Cortex of kidney (tissue), 1 donor: ENCODE measurements around the gene TMEM86B.
A peak's percentile ranks its signal among the peaks of the same experiment; 100 is the strongest.

Experiments
- DNase-seq: peaks from one replicate; lab custom pipeline; 2025; lab: John Stamatoyannopoulos, UW

TMEM86B gene

GRCh38 chr19:55228403-55229031 is at the start of gene TMEM86B:
Gene TMEM86B, minus strand, starts transcription at chr19:55228763. Its CDS starts 22 bp downstream, at chr19:55228741.
- no peak for DNase-seq

- DNase-seq, result no peak
Observed at GRCh38 chr19:55277494-55277893, 48.9 kb upstream of the TMEM86B start.

- no peak for DNase-seq
Observed at GRCh38 chr19:55276720-55277430, 48.3 kb upstream of the TMEM86B start.

- DNase-seq, result no peak
Observed at GRCh38 chr19:55275851-55276719, 47.5 kb upstream of the TMEM86B start.

- no peak for DNase-seq
Observed at GRCh38 chr19:55273978-55274707, 45.6 kb upstream of the TMEM86B start.

GRCh38 chr19:55272142-55272541 is 43.6 kb upstream of the TMEM86B start:
- DNase-seq, result no peak

GRCh38 chr19:55270172-55270942 is 41.8 kb upstream of the TMEM86B start:
- no peak for DNase-seq

GRCh38 chr19:55269299-55269698 is 40.7 kb upstream of the TMEM86B start:
- DNase-seq, result no peak

- no peak for DNase-seq
Observed at GRCh38 chr19:55266840-55267239, 38.3 kb upstream of the TMEM86B start.

- no peak for DNase-seq
Observed at GRCh38 chr19:55266404-55266803, 37.8 kb upstream of the TMEM86B start.

- DNase-seq, result no peak
Observed at GRCh38 chr19:55265723-55266386, 37.3 kb upstream of the TMEM86B start.

- no peak for DNase-seq
Observed at GRCh38 chr19:55265173-55265572, 36.6 kb upstream of the TMEM86B start.

- no peak for DNase-seq
Observed at GRCh38 chr19:55264531-55264930, 36.0 kb upstream of the TMEM86B start.

- DNase-seq, result no peak
Observed at GRCh38 chr19:55262359-55262758, 33.8 kb upstream of the TMEM86B start.

GRCh38 chr19:55261671-55262126 is 33.1 kb upstream of the TMEM86B start:
- DNase-seq, result no peak

- DNase-seq, result no peak
Observed at GRCh38 chr19:55259540-55260210, 31.1 kb upstream of the TMEM86B start.

- DNase-seq, result peak; percentile 91
Observed at GRCh38 chr19:55258828-55259539, 30.4 kb upstream of the TMEM86B start, which contains the start of gene PPP6R1. Gene PPP6R1, minus strand, starts transcription at chr19:55259017. Its CDS starts 11,914 bp downstream, at chr19:55247103.

GRCh38 chr19:55258476-55258827 is 29.9 kb upstream of the TMEM86B start:
- DNase-seq, result no peak
